SK-N-SH treated with all-trans-retinoic acid at 6 μM for 48 hours (cell line): ENCODE results near the gene SDC3.

Source experiments
- ESRRG ChIP-seq: fragments of 250-450 bp; sonication (Bioruptor Pico); IDR thresholded peaks from 2 replicates; pipeline ENCODE4 v1.6.1; 2021; ENCODE audit warnings: mild to moderate bottlenecking
- OSR1 ChIP-seq: fragments of 250-450 bp; sonication (Bioruptor Pico); IDR thresholded peaks from 2 replicates; pipeline ENCODE4 v1.8.0; 2022; ENCODE audit warnings: moderate library complexity, mild to moderate bottlenecking, inconsistent platforms
- PATZ1 ChIP-seq: fragments of 250-450 bp; sonication (Bioruptor Pico); IDR thresholded peaks from 2 replicates; pipeline ENCODE4 v1.8.0; 2020; ENCODE audit warnings: mild to moderate bottlenecking, moderate library complexity, borderline replicate concordance
- ZFP3 ChIP-seq: fragments of 250-450 bp; sonication (Bioruptor Pico); IDR thresholded peaks from 2 replicates; pipeline ENCODE4 v1.5.0; 2020; ENCODE audit warnings: mild to moderate bottlenecking, moderate library complexity
- ZFP30 ChIP-seq: fragments of 450-650 bp; formaldehyde crosslinking; IDR thresholded peaks from 2 replicates; pipeline ENCODE4 v1.5.0; 2022; ENCODE audit warnings: mild to moderate bottlenecking, moderate library complexity

- peak; percentile 98 for TF ChIP-seq ZFP3
- TF ChIP-seq ESRRG (CRISPR knock-in tag), result no peak
- TF ChIP-seq OSR1, result no peak
- no peak for TF ChIP-seq PATZ1 (CRISPR knock-in tag)
- no peak for TF ChIP-seq ZFP30 (CRISPR knock-in tag)
Measured at GRCh38 chr1:30895944-30896660, 12.5 kb downstream of the SDC3 start.
